Measurements from ENCODE around the gene FRMD4A.
"Not testable (repeated sequence)": the region's sequence is repeated elsewhere in the genome, so short reads cannot be mapped to it uniquely, and the experiment has no call there.

FRMD4A gene

GRCh38 chr10:13939391-13939790 is 391.3 kb downstream of the FRMD4A start:
- no peak overlapping the region for H3K4me3 ChIP-seq (ENCODE audit: insufficient read depth, low read depth, low read length)
- no peaks in the 10 kb centered on the region for H3K27me3 ChIP-seq (ENCODE audit: control insufficient read depth, insufficient read depth, low read length, poor library complexity, severe bottlenecking)
- no peaks in the 10 kb centered on the region for H3K36me3 ChIP-seq (ENCODE audit: control insufficient read depth, insufficient read depth, low read length)
- no peak overlapping the region for H3K27ac ChIP-seq (ENCODE audit: insufficient read depth, low read depth, low read length, poor library complexity, severe bottlenecking)
- H3K4me1 ChIP-seq (ENCODE audit: control insufficient read depth, insufficient read depth, low read length), result no peaks in the 10 kb centered on the region
- no peaks in the 10 kb centered on the region for H3K9me3 ChIP-seq (ENCODE audit: control insufficient read depth, low read length)

GRCh38 chr10:13938950-13939349 is 391.8 kb downstream of the FRMD4A start:
- 80 to 86% methylated on average over 7 to 8 of the region's 8 CpGs for WGBS, 2 experiments
- Histone ChIP-seq H3K36me3 (ENCODE audit: control insufficient read depth, insufficient read depth, low read length) (no peaks in the 10 kb centered on the region), H3K27ac (ENCODE audit: insufficient read depth, low read depth, low read length, poor library complexity, severe bottlenecking) (no peak overlapping the region), H3K27me3 (ENCODE audit: control insufficient read depth, insufficient read depth, low read length, poor library complexity, severe bottlenecking) (no peaks in the 10 kb centered on the region), H3K9me3 (ENCODE audit: control insufficient read depth, low read length) (no peaks in the 10 kb centered on the region), H3K4me1 (ENCODE audit: control insufficient read depth, insufficient read depth, low read length) (no peaks in the 10 kb centered on the region), H3K4me3 (ENCODE audit: insufficient read depth, low read depth, low read length) (no peak overlapping the region)

- Histone ChIP-seq H3K4me1 (ENCODE audit: control insufficient read depth, insufficient read depth, low read length) (no peaks in the 10 kb centered on the region), H3K27me3 (ENCODE audit: control insufficient read depth, insufficient read depth, low read length, poor library complexity, severe bottlenecking) (no peaks in the 10 kb centered on the region)
- 89 to 90% methylated on average over 2 of the region's 2 CpGs for WGBS, 2 experiments
Observed at GRCh38 chr10:13936826-13937225, 393.9 kb downstream of the FRMD4A start.

GRCh38 chr10:13930120-13930519 is 400.6 kb downstream of the FRMD4A start:
- Histone ChIP-seq H3K36me3 (ENCODE audit: control insufficient read depth, insufficient read depth, low read length) (no peaks in the 10 kb centered on the region), H3K9me3 (ENCODE audit: control insufficient read depth, low read length) (no peaks in the 10 kb centered on the region), H3K27ac (ENCODE audit: insufficient read depth, low read depth, low read length, poor library complexity, severe bottlenecking) (no peak overlapping the region), H3K4me1 (ENCODE audit: control insufficient read depth, insufficient read depth, low read length) (no peaks in the 10 kb centered on the region), H3K27me3 (ENCODE audit: control insufficient read depth, insufficient read depth, low read length, poor library complexity, severe bottlenecking) (no peaks in the 10 kb centered on the region), H3K4me3 (ENCODE audit: insufficient read depth, low read depth, low read length) (no peak overlapping the region)
- 48 to 51% methylated on average over 10 of the region's 10 CpGs for WGBS, 2 experiments

More at GRCh38 chr10:13936826-13937225, 393.9 kb downstream of the FRMD4A start:
- H3K4me3 ChIP-seq (ENCODE audit: insufficient read depth, low read depth, low read length), result no peak overlapping the region
- no peaks in the 10 kb centered on the region for H3K36me3 ChIP-seq (ENCODE audit: control insufficient read depth, insufficient read depth, low read length)
- no peaks in the 10 kb centered on the region for H3K9me3 ChIP-seq (ENCODE audit: control insufficient read depth, low read length)
- no peak overlapping the region for H3K27ac ChIP-seq (ENCODE audit: insufficient read depth, low read depth, low read length, poor library complexity, severe bottlenecking)

- Histone ChIP-seq H3K9me3 (ENCODE audit: control insufficient read depth, low read length) (no peaks in the 10 kb centered on the region), H3K36me3 (ENCODE audit: control insufficient read depth, insufficient read depth, low read length) (no peaks in the 10 kb centered on the region), H3K4me3 (ENCODE audit: insufficient read depth, low read depth, low read length) (no peak overlapping the region), H3K27me3 (ENCODE audit: control insufficient read depth, insufficient read depth, low read length, poor library complexity, severe bottlenecking) (no peaks in the 10 kb centered on the region), H3K4me1 (ENCODE audit: control insufficient read depth, insufficient read depth, low read length) (no peaks in the 10 kb centered on the region), H3K27ac (ENCODE audit: insufficient read depth, low read depth, low read length, poor library complexity, severe bottlenecking) (no peak overlapping the region)
- 68 to 69% methylated on average over 2 to 3 of the region's 3 CpGs for WGBS, 2 experiments
Observed at GRCh38 chr10:13928451-13928850, 402.3 kb downstream of the FRMD4A start.

- 91 to 92% methylated on average over 5 of the region's 5 CpGs for WGBS, 2 experiments
- no peak overlapping the region for H3K27ac ChIP-seq (ENCODE audit: insufficient read depth, low read depth, low read length, poor library complexity, severe bottlenecking)
- H3K9me3 ChIP-seq (ENCODE audit: control insufficient read depth, low read length), result no peaks in the 10 kb centered on the region
Observed at GRCh38 chr10:13925971-13926780, 404.5 kb downstream of the FRMD4A start.

GRCh38 chr10:13924040-13924725 is 406.5 kb downstream of the FRMD4A start:
- 91 to 93% methylated on average over 6 of the region's 6 CpGs for WGBS, 2 experiments

More at GRCh38 chr10:13925971-13926780, 404.5 kb downstream of the FRMD4A start:
- no peaks in the 10 kb centered on the region for H3K36me3 ChIP-seq (ENCODE audit: control insufficient read depth, insufficient read depth, low read length)
- no peaks in the 10 kb centered on the region for H3K4me1 ChIP-seq (ENCODE audit: control insufficient read depth, insufficient read depth, low read length)
- no peak overlapping the region for H3K4me3 ChIP-seq (ENCODE audit: insufficient read depth, low read depth, low read length)
- H3K27me3 ChIP-seq (ENCODE audit: control insufficient read depth, insufficient read depth, low read length, poor library complexity, severe bottlenecking), result no peaks in the 10 kb centered on the region

GRCh38 chr10:13922586-13922985 is 408.1 kb downstream of the FRMD4A start:
- no peaks in the 10 kb centered on the region for H3K27me3 ChIP-seq (ENCODE audit: control insufficient read depth, insufficient read depth, low read length, poor library complexity, severe bottlenecking)
- H3K9me3 ChIP-seq (ENCODE audit: control insufficient read depth, low read length), result no peaks in the 10 kb centered on the region
- no peaks in the 10 kb centered on the region for H3K4me1 ChIP-seq (ENCODE audit: control insufficient read depth, insufficient read depth, low read length)
- H3K4me3 ChIP-seq (ENCODE audit: insufficient read depth, low read depth, low read length), result no peak overlapping the region
- no peaks in the 10 kb centered on the region for H3K36me3 ChIP-seq (ENCODE audit: control insufficient read depth, insufficient read depth, low read length)
- 86 to 90% methylated on average over 1 of the region's 1 CpG for WGBS, 2 experiments
- no peak overlapping the region for H3K27ac ChIP-seq (ENCODE audit: insufficient read depth, low read depth, low read length, poor library complexity, severe bottlenecking)

More at GRCh38 chr10:13924040-13924725, 406.5 kb downstream of the FRMD4A start:
- Histone ChIP-seq H3K4me3 (ENCODE audit: insufficient read depth, low read depth, low read length) (no peak overlapping the region), H3K9me3 (ENCODE audit: control insufficient read depth, low read length) (no peaks in the 10 kb centered on the region), H3K27ac (ENCODE audit: insufficient read depth, low read depth, low read length, poor library complexity, severe bottlenecking) (no peak overlapping the region), H3K36me3 (ENCODE audit: control insufficient read depth, insufficient read depth, low read length) (no peaks in the 10 kb centered on the region), H3K27me3 (ENCODE audit: control insufficient read depth, insufficient read depth, low read length, poor library complexity, severe bottlenecking) (no peaks in the 10 kb centered on the region), H3K4me1 (ENCODE audit: control insufficient read depth, insufficient read depth, low read length) (no peaks in the 10 kb centered on the region)

GRCh38 chr10:13921941-13922340 is 408.8 kb downstream of the FRMD4A start:
- Histone ChIP-seq H3K4me3 (ENCODE audit: insufficient read depth, low read depth, low read length) (no peak overlapping the region), H3K27me3 (ENCODE audit: control insufficient read depth, insufficient read depth, low read length, poor library complexity, severe bottlenecking) (no peaks in the 10 kb centered on the region), H3K27ac (ENCODE audit: insufficient read depth, low read depth, low read length, poor library complexity, severe bottlenecking) (no peak overlapping the region), H3K4me1 (ENCODE audit: control insufficient read depth, insufficient read depth, low read length) (no peaks in the 10 kb centered on the region), H3K36me3 (ENCODE audit: control insufficient read depth, insufficient read depth, low read length) (no peaks in the 10 kb centered on the region), H3K9me3 (ENCODE audit: control insufficient read depth, low read length) (no peaks in the 10 kb centered on the region)
- WGBS, 2 experiments, result 90 to 94% methylated on average over 2 of the region's 3 CpGs

GRCh38 chr10:13921131-13921530 is 409.6 kb downstream of the FRMD4A start:
- not testable (repeated sequence) for H3K9me3 ChIP-seq (ENCODE audit: control insufficient read depth, low read length); H3K4me1 ChIP-seq (ENCODE audit: control insufficient read depth, insufficient read depth, low read length); H3K36me3 ChIP-seq (ENCODE audit: control insufficient read depth, insufficient read depth, low read length); H3K27me3 ChIP-seq (ENCODE audit: control insufficient read depth, insufficient read depth, low read length, poor library complexity, severe bottlenecking); H3K4me3 ChIP-seq (ENCODE audit: insufficient read depth, low read depth, low read length); H3K27ac ChIP-seq (ENCODE audit: insufficient read depth, low read depth, low read length, poor library complexity, severe bottlenecking)
- 75 to 87% methylated on average over 3 of the region's 3 CpGs for WGBS, 2 experiments
